ENCODE results near the gene ADH1A. TPM values are rescaled to one million over a fixed set of nuclear protein-coding genes. Genes with fewer than 3 reads are reported as not detected.

ADH1A gene
- total and polyA plus RNA-seq, 2 of the 13 experiments (the other 11 are each of a cell fraction or from before 2014, with no cell fraction given): 0.13 TPM; not detected in 1

DNA sequence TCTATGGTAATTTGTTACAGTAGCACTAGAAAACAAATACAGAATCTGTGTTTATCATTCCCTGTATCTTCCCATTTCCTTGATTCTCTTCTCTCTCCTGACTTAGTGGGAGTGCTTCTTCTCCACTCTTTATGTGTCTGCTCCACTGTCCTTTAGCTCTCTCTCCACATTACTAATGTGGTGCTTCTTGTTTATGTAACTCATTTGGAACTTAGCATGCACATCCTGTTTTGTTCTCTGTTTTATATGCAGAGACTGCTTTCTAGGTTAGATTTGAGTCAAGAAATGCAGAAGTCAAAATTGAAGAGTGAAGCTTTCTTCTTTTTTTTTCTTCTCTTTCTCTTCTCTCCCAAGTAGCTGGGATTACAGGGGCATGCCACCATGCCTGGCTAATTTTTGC is 25.9 kb downstream of the ADH1A start:
- ChIA-PET CTCF (ENCODE audit: low intra/inter-chr PET ratio, low total read pairs) (no interaction called here), POLR2A (no interaction called here)
- BruUV-seq (replicated peaks): no TSS peak
- H3K27ac ChIP-seq (ENCODE audit: extremely low read length, insufficient read depth, low read length): no peak overlapping the region
- intact Hi-C loops (cut with micrococcal nuclease; ENCODE audit: unreplicated experiment): no loop called here
- no peak overlapping the region for H3K9ac ChIP-seq (ENCODE audit: insufficient read depth, low read depth, low read length)
- no peak overlapping the region for H2AFZ ChIP-seq (ENCODE audit: low read length)
- peaks cover 24% of the 10 kb centered on the region for H3K4me1 ChIP-seq (ENCODE audit: insufficient read depth, low read length)
- H3K79me2 ChIP-seq (ENCODE audit: insufficient read depth, low read length): no peaks in the 10 kb centered on the region
- no peaks in the 10 kb centered on the region; the same call in 1 of the 2 replicates for H3K9me3 ChIP-seq (ENCODE audit: low read length)
- H3K4me3 ChIP-seq (replicated peaks in 1 of 3; ENCODE audit: insufficient read depth in 1 of 3, low read depth in 2 of 3, low read length in 3 of 3): no peak overlapping the region
- FAIRE-seq: no peak
- DNase-seq (ENCODE audit: low spot score): no peak
- H4K20me1 ChIP-seq (ENCODE audit: insufficient read depth, low read length): no peaks in the 10 kb centered on the region
- no peak for ATAC-seq
- TF ChIP-seq ZNF672 (CRISPR knock-in tag; IDR thresholded peaks at IDR 0.05): no peak
- no peak for TF ChIP-seq KDM2A (CRISPR knock-in tag; IDR thresholded peaks at IDR 0.05; ENCODE audit: borderline replicate concordance, low read depth)
- no peak for TF ChIP-seq DR1 (CRISPR knock-in tag; IDR thresholded peaks at IDR 0.05)
- in situ Hi-C loops (cut with HindIII; ENCODE audit: extremely low pct_ligation_motif_present, low pct_unique_long_range_greater_than_20kb): no loop called here
- no peak overlapping the region for H3K4me2 ChIP-seq (ENCODE audit: low read depth, low read length)
- no peaks in the 10 kb centered on the region for H3K27me3 ChIP-seq (ENCODE audit: control insufficient read depth in 1 of 2, insufficient read depth in 2 of 2, low read length in 2 of 2)
- H3K36me3 ChIP-seq (replicated peaks in 1 of 2; ENCODE audit: control insufficient read depth in 1 of 2, insufficient read depth in 2 of 2, low read length in 2 of 2): no peaks in the 10 kb centered on the region

DNA sequence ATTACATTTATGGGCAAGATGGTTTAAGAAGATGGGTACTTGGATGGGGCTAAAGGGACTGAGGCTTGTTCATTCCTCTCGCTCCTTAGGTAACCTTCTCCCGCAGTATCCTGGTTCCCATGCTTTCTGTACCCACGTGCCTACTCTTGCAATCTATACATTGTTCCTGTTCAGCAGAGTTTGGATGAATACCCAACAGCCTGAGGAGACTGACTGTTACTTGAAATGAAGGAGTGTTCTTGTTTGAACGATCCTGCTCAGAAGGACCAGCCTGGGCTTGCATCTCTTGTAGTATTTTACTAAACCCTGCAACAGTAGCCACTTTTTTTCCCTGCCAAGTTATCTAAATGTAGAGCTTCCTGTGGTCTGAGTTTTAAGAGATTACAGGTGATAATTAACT is 38.0 kb downstream of the ADH1A start:
- ChIA-PET POLR2A (no interaction called here), CTCF (ENCODE audit: low intra/inter-chr PET ratio, low total read pairs) (no interaction called here)
- Histone ChIP-seq H3K79me2 (ENCODE audit: insufficient read depth, low read length) (no peaks in the 10 kb centered on the region), H3K4me2 (ENCODE audit: low read depth, low read length) (no peak overlapping the region), H3K27me3 (ENCODE audit: control insufficient read depth in 1 of 2, insufficient read depth in 2 of 2, low read length in 2 of 2) (no peaks in the 10 kb centered on the region), H3K36me3 (replicated peaks in 1 of 2; ENCODE audit: control insufficient read depth in 1 of 2, insufficient read depth in 2 of 2, low read length in 2 of 2) (no peaks in the 10 kb centered on the region), H3K27ac (ENCODE audit: extremely low read length, insufficient read depth, low read length) (no peak overlapping the region), H4K20me1 (ENCODE audit: insufficient read depth, low read length) (no peaks in the 10 kb centered on the region), H3K9me3 (ENCODE audit: low read length) (no peaks in the 10 kb centered on the region), H2AFZ (ENCODE audit: low read length) (no peak overlapping the region), H3K9ac (ENCODE audit: insufficient read depth, low read depth, low read length) (no peak overlapping the region), H3K4me3 (replicated peaks in 1 of 3; ENCODE audit: insufficient read depth in 1 of 3, low read depth in 2 of 3, low read length in 3 of 3) (no peak overlapping the region), H3K4me1 (ENCODE audit: insufficient read depth, low read length) (peaks cover 7% of the 10 kb centered on the region)
- intact Hi-C loops (cut with micrococcal nuclease; ENCODE audit: unreplicated experiment): no loop called here
- DNase-seq (ENCODE audit: low spot score) (no peak), ATAC-seq (no peak), FAIRE-seq (no peak)
- BruUV-seq (replicated peaks): no TSS peak
- 67% methylated on average over 4 of the region's 4 CpGs for WGBS (ENCODE audit: low lambda C conversion rate)
- in situ Hi-C loops (cut with HindIII; ENCODE audit: extremely low pct_ligation_motif_present, low pct_unique_long_range_greater_than_20kb): no loop called here
- TF ChIP-seq, protein P1, sequence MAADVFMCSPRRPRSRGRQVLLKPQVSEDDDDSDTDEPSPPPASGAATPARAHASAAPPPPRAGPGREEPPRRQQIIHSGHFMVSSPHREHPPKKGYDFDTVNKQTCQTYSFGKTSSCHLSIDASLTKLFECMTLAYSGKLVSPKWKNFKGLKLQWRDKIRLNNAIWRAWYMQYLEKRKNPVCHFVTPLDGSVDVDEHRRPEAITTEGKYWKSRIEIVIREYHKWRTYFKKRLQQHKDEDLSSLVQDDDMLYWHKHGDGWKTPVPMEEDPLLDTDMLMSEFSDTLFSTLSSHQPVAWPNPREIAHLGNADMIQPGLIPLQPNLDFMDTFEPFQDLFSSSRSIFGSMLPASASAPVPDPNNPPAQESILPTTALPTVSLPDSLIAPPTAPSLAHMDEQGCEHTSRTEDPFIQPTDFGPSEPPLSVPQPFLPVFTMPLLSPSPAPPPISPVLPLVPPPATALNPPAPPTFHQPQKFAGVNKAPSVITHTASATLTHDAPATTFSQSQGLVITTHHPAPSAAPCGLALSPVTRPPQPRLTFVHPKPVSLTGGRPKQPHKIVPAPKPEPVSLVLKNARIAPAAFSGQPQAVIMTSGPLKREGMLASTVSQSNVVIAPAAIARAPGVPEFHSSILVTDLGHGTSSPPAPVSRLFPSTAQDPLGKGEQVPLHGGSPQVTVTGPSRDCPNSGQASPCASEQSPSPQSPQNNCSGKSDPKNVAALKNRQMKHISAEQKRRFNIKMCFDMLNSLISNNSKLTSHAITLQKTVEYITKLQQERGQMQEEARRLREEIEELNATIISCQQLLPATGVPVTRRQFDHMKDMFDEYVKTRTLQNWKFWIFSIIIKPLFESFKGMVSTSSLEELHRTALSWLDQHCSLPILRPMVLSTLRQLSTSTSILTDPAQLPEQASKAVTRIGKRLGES (CRISPR knock-in tag; IDR thresholded peaks at IDR 0.05; ENCODE audit: borderline replicate concordance): no peak
- TF ChIP-seq SOX6 (IDR thresholded peaks at IDR 0.05): no peak
- TF ChIP-seq SOX6 (CRISPR knock-in tag; IDR thresholded peaks at IDR 0.05): no peak
- TF ChIP-seq TMF1 (CRISPR knock-in tag; IDR thresholded peaks at IDR 0.05; ENCODE audit: low read depth): no peak
- TF ChIP-seq SAP130 (CRISPR knock-in tag; IDR thresholded peaks at IDR 0.05; ENCODE audit: low read depth): no peak
- TF ChIP-seq ZIK1 (CRISPR knock-in tag; IDR thresholded peaks at IDR 0.05; ENCODE audit: borderline replicate concordance, low read depth): no peak
- TF ChIP-seq, protein P2, sequence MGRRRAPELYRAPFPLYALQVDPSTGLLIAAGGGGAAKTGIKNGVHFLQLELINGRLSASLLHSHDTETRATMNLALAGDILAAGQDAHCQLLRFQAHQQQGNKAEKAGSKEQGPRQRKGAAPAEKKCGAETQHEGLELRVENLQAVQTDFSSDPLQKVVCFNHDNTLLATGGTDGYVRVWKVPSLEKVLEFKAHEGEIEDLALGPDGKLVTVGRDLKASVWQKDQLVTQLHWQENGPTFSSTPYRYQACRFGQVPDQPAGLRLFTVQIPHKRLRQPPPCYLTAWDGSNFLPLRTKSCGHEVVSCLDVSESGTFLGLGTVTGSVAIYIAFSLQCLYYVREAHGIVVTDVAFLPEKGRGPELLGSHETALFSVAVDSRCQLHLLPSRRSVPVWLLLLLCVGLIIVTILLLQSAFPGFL (CRISPR knock-in tag; IDR thresholded peaks at IDR 0.05): no peak
- TF ChIP-seq, protein P3, sequence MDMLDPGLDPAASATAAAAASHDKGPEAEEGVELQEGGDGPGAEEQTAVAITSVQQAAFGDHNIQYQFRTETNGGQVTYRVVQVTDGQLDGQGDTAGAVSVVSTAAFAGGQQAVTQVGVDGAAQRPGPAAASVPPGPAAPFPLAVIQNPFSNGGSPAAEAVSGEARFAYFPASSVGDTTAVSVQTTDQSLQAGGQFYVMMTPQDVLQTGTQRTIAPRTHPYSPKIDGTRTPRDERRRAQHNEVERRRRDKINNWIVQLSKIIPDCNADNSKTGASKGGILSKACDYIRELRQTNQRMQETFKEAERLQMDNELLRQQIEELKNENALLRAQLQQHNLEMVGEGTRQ (IDR thresholded peaks at IDR 0.05; ENCODE audit: low read depth, low read length): no peak
- TF ChIP-seq, protein P3 (CRISPR knock-in tag; IDR thresholded peaks at IDR 0.05; ENCODE audit: borderline replicate concordance): no peak
- TF ChIP-seq ARNT (IDR thresholded peaks at IDR 0.05): no peak
- no peak for TF ChIP-seq ZNF326 (CRISPR knock-in tag; IDR thresholded peaks at IDR 0.05; ENCODE audit: borderline replicate concordance)
- TF ChIP-seq REXO4 (CRISPR knock-in tag; IDR thresholded peaks at IDR 0.05; ENCODE audit: borderline replicate concordance): no peak

Data from HepG2 (cell line).